GM19328 (cell line): ENCODE results near the gene MYO9B.

Experiments
- ATAC-seq: cut with Tn5 transposase; IDR thresholded peaks from one replicate; pipeline ENCODE4 v1.9.1; 2021; ENCODE audit warnings: mild to moderate bottlenecking, moderate library complexity; ENCODE audit not compliant: unreplicated experiment

MYO9B gene

GRCh38 chr19:17237747-17238706, 162.4 kb downstream of the MYO9B start:
- no peak for ATAC-seq

- ATAC-seq, result no peak
Observed at GRCh38 chr19:17240062-17240752, 164.6 kb downstream of the MYO9B start.

- ATAC-seq, result no peak
Observed at GRCh38 chr19:17240826-17241399, 165.3 kb downstream of the MYO9B start.

- no peak for ATAC-seq
Observed at GRCh38 chr19:17242431-17243208, 167.0 kb downstream of the MYO9B start.

- no peak for ATAC-seq
Observed at GRCh38 chr19:17243211-17243829, 167.7 kb downstream of the MYO9B start.

- ATAC-seq, result no peak
Observed at GRCh38 chr19:17243830-17244617, 168.4 kb downstream of the MYO9B start.

- no peak for ATAC-seq
Observed at GRCh38 chr19:17244618-17245534, 169.3 kb downstream of the MYO9B start.

- no peak for ATAC-seq
Observed at GRCh38 chr19:17245535-17245984, 170.0 kb downstream of the MYO9B start, which contains the start of gene NR2F6. Gene NR2F6 (minus strand): TSS chr19:17245919. CDS start chr19:17245220, 699 bp downstream.

- no peak for ATAC-seq
Observed at GRCh38 chr19:17246681-17247425, 171.3 kb downstream of the MYO9B start.

- no peak for ATAC-seq
Observed at GRCh38 chr19:17248011-17248776, 172.6 kb downstream of the MYO9B start.

- no peak for ATAC-seq
Observed at GRCh38 chr19:17249887-17250548, 174.4 kb downstream of the MYO9B start.

GRCh38 chr19:17254636-17255035, 179.1 kb downstream of the MYO9B start:
- ATAC-seq, result no peak

GRCh38 chr19:17255150-17255621, 179.6 kb downstream of the MYO9B start:
- no peak for ATAC-seq

- no peak for ATAC-seq
Observed at GRCh38 chr19:17256130-17256529, 180.6 kb downstream of the MYO9B start.

GRCh38 chr19:17259118-17259780, 183.7 kb downstream of the MYO9B start:
- no peak for ATAC-seq

GRCh38 chr19:17259934-17260333, 184.4 kb downstream of the MYO9B start:
- no peak for ATAC-seq
